ENCODE measurements around the gene PIK3C3.
A peak's percentile ranks its signal among the peaks of the same experiment; 100 is the strongest.
"Not testable (repeated sequence)": the region's sequence is repeated elsewhere in the genome, so short reads cannot be mapped to it uniquely, and the experiment has no call there.

The PIK3C3 gene

DNA sequence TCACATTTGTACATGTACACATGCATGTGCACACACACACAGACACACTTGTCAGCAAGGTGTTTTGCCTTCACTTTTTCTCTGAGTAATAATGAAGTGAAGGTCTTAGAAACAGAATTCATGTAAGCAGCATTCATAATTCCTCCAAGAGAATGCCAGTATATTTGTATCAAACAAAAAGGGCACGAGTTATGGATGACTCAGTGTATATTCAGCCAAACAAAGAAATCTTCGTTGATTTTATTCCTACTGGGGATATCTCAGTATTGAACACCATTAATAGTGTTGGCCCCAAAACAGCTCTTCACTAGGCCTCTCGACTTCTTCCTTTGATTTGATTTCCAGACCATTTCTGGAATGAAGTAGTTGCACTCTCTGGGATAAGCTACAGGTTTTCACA lies 125.3 kb downstream of the PIK3C3 start:
- ATAC-seq, result no peak

DNA sequence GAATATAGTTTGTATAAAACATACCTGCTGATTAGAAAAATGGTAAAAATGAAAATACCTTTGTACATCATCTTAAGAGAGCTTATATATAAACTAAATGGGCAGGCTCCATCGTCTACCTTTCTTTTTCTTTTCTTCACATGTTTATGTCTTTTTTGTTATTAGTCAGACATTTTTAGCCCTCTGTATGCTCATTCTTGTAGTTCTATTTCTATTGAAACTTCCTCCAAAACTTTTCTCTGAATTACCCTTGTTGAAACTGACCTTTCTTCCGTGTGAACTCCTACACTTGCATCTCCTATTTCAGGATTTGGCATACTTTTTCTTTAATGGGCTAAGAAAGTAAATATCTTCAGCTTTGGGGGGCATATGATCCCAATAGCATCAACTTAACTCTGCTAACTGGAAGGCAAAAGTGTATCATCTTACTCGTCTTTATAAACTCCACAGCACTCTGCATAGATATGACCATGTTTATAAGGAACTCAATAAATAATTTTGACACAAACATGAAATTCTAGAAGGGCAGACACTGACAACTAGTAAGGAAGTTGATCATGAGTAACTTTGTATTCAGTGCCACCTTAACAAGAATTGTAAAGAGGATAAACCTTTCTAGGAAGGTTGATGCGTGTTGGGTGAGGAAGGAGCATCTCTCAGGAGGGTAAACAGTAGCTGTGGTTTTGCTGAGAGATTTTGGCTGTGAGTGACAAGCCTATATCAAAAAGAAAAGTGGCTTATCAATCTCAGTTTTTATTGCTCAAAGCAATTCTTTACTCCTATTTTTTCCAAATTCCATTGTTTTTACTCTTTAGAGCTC lies 127.6 kb downstream of the PIK3C3 start:
- no peak for ATAC-seq

DNA sequence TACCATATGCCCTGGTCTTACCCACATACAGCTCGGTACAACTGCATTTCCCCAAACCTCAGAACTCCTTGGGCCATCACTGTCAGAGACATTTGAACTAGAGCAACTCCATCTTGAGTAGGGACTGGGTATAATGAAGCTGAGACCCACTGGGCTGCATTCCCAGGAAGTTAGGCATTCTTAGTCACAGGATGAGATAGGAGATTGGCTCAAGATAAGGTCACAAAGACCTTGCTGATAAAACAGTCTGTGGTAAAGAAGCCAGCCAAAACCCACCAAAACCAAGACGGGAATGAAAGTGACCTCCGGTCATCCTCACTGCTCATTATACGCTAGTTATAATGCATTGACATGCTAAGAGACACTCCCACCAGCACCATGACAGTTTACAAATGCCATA lies 131.3 kb downstream of the PIK3C3 start:
- ATAC-seq, result no peak

DNA sequence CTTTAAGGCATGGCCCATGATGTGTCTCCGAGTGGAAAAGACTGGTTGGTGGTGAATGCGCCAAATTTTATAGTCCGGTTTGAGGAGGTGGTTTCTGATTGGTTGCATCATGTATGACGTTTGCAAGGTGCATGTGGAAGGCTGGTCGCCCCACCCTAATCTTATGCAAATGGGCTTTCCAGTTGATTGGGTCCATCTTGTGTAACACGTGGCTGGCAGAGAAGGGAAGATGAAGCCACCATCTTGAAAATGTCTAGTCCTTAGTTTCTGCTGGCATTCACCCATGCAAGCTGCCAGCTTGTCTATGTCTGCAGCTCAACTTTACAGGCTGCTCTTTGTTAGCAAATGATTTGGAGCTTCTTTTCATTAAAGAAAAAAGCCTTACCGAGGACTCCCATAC lies 132.2 kb downstream of the PIK3C3 start:
- no peak for ATAC-seq

- ATAC-seq, result no peak
These were observed 132.8 kb downstream of the PIK3C3 start for GRCh38 chr18:42087876-42088275.

GRCh38 chr18:42092848-42093247 lies 137.8 kb downstream of the PIK3C3 start:
- ATAC-seq, result no peak

DNA sequence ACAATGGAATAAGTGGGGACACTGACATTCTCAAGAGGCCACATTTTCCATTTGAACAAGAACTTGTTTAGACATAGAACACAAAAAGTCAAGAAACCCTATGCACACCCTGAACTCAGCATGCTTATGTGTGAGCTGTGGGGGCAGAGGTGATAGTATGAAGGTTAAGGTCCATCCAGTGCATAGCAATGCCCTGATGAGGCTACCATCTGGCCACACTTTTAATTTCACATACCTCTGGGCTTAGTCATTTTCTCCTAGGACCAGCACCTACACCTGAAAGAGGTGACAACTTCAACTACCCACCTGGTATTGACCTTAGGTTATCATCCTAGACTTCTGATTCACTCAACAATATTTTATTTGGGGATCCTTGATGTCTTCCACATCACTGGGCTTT lies 139.8 kb downstream of the PIK3C3 start:
- no peak for ATAC-seq

DNA sequence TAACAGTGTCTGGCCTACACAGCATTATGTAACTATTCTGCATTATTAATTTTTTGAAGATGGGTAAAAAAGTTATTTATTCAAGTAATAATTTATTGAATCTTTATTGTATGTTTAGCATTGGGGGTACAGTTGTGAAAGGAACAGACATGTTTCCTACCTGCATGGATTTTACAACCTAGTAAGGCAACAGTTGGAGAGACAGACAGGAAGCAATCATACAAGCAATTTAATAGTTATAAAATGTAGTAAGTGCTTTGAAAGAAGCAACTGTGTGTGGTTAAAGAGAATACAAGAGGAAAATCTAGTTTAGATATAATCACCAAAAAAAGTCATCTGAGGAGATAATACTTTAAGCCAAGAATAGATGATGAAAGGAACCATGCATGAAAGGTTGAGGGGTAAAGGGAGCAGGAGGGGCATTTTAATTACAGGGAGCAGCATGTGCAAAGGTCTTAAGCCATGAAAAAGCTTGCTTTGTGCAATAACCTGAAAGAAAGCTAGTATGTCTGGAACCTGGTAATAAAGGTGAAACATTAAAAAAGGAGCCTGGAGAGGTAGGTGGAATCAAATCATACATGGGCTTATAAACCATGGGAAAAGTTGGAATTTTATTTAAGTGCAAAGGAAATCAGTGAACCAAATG lies 140.8 kb downstream of the PIK3C3 start:
- no peak for ATAC-seq

DNA sequence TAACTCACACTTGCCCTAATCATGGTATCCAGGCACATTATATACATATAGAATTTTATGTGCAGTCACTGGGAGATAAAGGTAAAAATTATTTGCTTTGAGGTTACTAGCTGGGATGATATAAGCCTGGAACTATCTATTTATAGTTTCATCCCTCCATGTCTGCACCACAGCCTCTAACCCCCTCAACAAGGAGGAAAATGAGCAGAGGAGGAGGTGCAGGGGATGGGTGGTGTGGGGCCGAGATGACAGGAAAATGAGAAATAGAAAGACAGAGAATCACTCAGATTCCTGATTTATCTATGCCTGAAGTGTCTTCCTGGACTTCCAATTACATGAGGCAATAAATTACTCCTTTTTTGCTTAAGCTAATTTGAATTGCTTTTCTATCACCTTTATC lies 145.2 kb downstream of the PIK3C3 start:
- ATAC-seq, result no peak

- ATAC-seq, result no peak
These were observed 145.9 kb downstream of the PIK3C3 start for GRCh38 chr18:42100911-42101310.

- no peak for ATAC-seq
These were observed 150.4 kb downstream of the PIK3C3 start for GRCh38 chr18:42105394-42105793.

GRCh38 chr18:42106784-42107183 lies 151.8 kb downstream of the PIK3C3 start:
- no peak for ATAC-seq

DNA sequence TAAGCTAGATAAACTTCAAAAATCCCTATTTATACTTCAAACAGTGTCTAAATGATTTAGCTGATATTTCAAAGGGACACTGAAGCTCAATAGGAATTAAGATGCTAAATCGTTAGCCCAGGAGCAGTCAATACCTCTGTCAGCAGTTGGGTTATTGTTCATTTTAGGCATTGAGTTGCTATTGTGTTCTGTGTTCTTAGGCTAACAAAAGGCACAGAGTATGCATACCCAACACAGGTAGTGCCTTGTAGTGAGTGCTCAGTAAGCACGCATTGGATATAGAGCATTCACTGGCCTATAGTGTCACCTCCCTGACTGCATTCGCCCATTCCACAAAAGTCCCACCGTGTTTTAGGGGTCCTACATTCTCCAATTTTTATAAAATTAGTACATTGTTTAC lies 152.3 kb downstream of the PIK3C3 start:
- no peak for ATAC-seq

GRCh38 chr18:42107691-42108450 lies 152.8 kb downstream of the PIK3C3 start:
- no peak for ATAC-seq

DNA sequence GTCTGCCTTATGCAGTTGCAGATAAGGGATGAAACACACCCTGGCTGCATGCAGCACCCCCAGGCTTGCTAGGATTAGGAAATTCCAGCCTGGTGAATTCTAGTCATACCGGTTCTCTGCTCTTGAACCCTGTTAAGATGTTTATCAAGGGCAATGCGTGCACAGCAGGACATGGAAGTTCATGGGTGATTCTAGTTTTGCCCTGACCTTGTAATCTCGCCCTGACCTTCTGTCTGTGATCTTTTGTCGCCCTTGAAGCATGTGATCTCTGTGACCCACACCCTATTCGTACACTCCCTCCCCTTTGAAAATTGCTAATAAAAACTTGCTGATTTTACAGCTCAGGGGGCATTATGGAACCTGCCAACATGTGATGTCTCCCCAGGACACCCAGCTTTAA lies 157.1 kb downstream of the PIK3C3 start:
- ATAC-seq, result not testable (repeated sequence)

DNA sequence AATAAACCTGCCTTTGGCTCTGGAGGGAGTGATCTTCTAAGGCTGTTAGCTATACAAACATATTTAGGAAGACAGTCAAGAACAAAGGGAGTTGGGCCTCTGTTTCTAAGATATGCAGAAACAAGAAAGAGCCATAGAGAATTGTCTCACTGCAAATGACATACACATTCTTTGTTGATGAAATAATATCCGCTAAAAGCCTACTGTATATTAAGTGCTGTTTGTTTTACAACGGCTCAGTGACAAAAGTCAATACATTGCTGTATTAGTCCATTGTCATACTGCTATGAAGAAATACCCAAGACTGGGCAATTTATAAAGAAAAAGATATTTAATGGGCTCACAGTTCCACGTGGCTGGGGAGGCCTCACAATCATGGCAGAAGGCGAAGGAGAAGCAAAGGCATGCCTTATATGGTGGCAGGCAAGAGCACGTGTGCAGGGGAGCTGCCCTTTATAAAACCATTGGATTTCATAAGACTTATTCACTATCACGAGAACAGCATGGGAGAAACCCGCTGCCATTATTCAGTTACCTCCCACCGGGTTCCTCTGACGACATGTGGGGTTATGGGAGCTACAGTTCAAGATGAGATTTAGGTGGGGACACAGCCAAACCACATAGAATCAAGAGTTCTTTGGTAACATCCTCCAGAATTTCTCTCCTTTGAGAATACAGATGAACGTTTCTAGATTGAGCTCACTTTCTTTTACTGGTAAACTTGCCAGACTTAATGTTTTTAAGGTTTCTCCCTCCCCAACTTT lies 157.8 kb downstream of the PIK3C3 start:
- ATAC-seq, result no peak

GRCh38 chr18:42113529-42114191 lies 158.6 kb downstream of the PIK3C3 start:
- peak in 1 of 2 donors; percentile 10 for ATAC-seq

DNA sequence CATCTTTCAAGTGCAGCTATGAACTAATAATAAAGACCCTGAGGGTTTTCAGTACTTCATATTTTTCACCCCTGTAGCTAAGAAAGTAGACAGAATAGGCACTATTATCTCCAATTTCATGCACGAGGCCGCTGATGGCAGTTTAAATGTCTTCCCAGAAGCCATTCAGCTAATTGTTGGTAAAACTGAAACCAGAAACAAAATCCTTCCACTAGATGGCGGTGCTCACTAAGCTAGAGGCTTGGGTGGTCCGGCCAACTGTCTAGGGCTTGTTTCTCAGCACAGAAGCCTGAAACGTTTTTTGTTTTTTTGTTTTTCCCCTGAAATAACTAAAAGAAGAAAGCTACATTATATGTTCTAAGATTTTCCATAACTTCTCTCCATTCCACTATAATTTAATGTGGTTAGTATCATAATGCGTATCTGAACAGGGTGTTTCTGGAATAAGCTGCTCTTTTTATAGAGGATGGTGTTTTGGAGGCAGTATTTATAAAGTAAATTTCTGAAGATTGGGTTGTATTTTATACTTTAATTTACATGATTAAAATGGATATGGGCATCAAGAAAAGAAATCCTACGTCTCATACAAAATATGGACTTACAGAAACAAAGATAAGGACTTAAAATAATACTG lies 159.4 kb downstream of the PIK3C3 start:
- peak in 1 of 2 donors; percentile 71 for ATAC-seq

GRCh38 chr18:42126586-42126985 lies 171.6 kb downstream of the PIK3C3 start:
- no peak for ATAC-seq

DNA sequence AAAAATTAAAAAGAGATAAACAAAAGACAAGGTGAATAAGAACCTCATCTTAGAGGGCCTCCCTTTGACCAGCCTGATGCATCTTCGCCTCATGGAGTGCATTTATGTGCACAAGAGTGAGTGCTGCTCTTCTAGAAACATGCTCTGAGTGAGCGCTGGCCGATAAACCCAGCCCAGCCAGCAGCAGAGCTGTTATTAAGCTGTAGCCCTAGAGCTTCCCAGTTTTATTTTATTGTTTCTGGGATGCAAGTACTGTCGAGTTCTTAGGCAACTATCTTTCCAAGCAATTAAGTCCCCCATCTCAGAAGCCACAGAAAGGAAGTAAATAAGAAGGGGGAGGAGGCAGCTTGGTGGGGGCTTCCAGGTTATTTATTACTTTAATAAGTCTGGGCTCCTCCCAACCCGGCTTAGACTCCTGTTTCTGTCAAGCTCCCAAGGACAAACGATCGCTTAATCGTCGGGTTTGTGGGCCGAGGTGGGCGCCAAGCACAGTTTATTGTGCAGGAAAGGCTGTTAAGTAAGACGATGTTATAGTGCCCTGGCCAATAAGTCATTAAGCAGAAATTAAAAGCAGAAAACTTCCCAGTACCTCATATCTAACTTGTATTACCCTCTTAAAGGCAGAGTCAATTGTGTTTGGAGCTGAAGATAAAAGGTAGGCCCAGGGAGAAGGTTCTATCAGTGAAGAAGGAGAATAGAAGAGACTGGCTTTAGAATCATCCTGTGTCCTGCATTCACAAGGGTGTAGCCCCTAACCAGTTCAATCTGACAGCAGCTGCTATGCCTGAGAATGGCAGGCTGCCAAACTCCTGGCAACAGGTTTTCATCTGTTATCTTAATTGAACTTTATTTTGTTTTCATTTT lies 176.3 kb downstream of the PIK3C3 start:
- ATAC-seq, result no peak

- ATAC-seq, result no peak
These were observed 176.9 kb downstream of the PIK3C3 start for GRCh38 chr18:42131930-42132244.

Measured in activated CD4-positive, CD25-positive, alpha-beta regulatory T cell treated with anti-CD3 and anti-CD28 coated beads, Interleukin-2, amount 50 U/mL, for 24 hours (primary cell).